ENCODE data around the gene TEX19. TPM values are rescaled to one million over a fixed set of nuclear protein-coding genes. Genes with fewer than 3 reads are reported as not detected.

TEX19 gene
- total RNA-seq, 1 experiment from 2014 or later, result not detected

DNA sequence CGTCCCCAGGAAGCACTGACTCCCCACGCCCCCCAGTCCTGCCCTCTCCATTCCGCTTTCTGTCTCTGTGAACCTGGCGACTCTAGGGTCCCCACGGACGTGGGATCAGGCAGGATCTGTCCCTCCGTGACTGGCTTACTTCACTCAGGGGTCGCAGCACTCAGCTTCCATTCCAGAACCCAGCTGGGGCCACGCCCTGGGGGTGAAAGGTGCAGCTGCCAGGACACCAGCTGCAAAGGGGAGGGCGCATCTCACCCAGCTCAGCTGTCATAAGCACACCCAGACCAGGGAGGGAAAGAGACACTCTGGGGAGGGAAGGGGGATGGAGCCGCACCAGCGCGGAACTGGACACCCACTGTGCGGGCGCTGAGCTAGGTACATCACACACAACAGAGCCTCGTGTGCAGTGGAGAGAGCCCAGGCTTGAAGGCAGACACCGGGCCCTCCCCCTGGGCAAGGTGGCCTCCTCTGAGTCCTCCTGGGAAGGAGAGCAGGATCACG, 40.6 kb downstream of the TEX19 start:
- H3K36me3 Mint-ChIP-seq (ENCODE audit: insufficient read depth, unreplicated experiment), result peaks cover 16% of the 10 kb centered on the region
- intact Hi-C loops (cut with micrococcal nuclease; ENCODE audit: unreplicated experiment), result no loop called here
- TF ChIP-seq, protein P1, sequence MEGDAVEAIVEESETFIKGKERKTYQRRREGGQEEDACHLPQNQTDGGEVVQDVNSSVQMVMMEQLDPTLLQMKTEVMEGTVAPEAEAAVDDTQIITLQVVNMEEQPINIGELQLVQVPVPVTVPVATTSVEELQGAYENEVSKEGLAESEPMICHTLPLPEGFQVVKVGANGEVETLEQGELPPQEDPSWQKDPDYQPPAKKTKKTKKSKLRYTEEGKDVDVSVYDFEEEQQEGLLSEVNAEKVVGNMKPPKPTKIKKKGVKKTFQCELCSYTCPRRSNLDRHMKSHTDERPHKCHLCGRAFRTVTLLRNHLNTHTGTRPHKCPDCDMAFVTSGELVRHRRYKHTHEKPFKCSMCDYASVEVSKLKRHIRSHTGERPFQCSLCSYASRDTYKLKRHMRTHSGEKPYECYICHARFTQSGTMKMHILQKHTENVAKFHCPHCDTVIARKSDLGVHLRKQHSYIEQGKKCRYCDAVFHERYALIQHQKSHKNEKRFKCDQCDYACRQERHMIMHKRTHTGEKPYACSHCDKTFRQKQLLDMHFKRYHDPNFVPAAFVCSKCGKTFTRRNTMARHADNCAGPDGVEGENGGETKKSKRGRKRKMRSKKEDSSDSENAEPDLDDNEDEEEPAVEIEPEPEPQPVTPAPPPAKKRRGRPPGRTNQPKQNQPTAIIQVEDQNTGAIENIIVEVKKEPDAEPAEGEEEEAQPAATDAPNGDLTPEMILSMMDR (IDR thresholded peaks at IDR 0.05; ENCODE audit: unreplicated experiment), result no peak
- no peaks in the 10 kb centered on the region for H3K9me3 Mint-ChIP-seq (ENCODE audit: low read depth, unreplicated experiment)
- no peak for DNase-seq
- CTCF ChIA-PET, result no interaction called here
- H3K4me3 Mint-ChIP-seq (ENCODE audit: low read depth, unreplicated experiment), result no peak overlapping the region
- H3K27ac Mint-ChIP-seq (ENCODE audit: unreplicated experiment), result no peak overlapping the region
- no TSS peak for BruUV-seq (replicated peaks)
- peaks cover 8% of the 10 kb centered on the region for H3K4me1 Mint-ChIP-seq (ENCODE audit: low read depth, unreplicated experiment)
- H3K27me3 Mint-ChIP-seq (ENCODE audit: unreplicated experiment), result no peaks in the 10 kb centered on the region

DNA sequence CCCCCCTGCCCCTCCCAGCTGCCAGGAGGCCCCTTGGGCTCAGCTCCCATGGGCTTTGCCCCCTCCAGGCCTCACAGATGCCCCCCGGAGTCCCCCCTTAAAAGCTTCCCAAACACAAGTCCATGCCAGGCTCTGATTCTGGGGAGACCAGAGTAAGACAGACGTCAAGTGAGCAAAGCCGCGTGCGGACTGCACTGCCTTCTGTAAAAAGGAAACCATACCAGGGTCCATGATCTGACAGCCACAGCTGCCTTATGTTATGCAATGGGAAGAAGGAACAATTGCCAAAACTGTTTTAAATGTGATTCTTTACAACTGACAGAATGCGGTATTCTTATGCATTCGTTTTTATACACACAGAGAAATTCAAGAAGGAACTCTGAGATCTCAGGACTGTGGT, 41.2 kb downstream of the TEX19 start:
- BruUV-seq (replicated peaks), result no TSS peak
- Mint-ChIP-seq H3K36me3 (ENCODE audit: insufficient read depth, unreplicated experiment) (peaks cover 16% of the 10 kb centered on the region), H3K27me3 (ENCODE audit: unreplicated experiment) (no peaks in the 10 kb centered on the region), H3K27ac (ENCODE audit: unreplicated experiment) (no peak overlapping the region), H3K4me3 (ENCODE audit: low read depth, unreplicated experiment) (no peak overlapping the region), H3K9me3 (ENCODE audit: low read depth, unreplicated experiment) (no peaks in the 10 kb centered on the region), H3K4me1 (ENCODE audit: low read depth, unreplicated experiment) (peaks cover 8% of the 10 kb centered on the region)
- intact Hi-C loops (cut with micrococcal nuclease; ENCODE audit: unreplicated experiment), result no loop called here
- DNase-seq, result no peak
- CTCF ChIA-PET, result no interaction called here
- TF ChIP-seq, protein P1 (IDR thresholded peaks at IDR 0.05; ENCODE audit: unreplicated experiment), result no peak

DNA sequence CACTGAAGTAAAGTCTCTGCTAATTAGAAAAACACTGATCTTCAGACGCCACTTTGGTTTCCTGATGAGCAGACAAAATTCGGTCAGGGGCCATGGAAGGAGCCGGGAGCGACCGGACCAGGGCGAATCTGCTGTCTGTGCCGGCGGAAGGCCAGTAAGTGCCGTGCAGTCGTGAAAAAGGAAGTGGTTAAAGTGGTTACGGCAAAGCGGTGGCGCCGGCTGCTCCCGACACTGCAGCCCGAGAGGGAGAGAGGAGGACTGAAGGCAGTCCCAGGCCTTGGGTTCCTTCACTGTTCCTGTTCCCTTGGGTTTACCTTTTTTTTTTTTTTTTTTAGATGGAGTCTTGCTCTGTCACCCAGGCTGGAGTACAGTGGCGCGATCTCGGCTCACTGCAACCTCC, 41.8 kb downstream of the TEX19 start:
- Mint-ChIP-seq H3K4me3 (ENCODE audit: low read depth, unreplicated experiment) (no peak overlapping the region), H3K36me3 (ENCODE audit: insufficient read depth, unreplicated experiment) (peaks cover 16% of the 10 kb centered on the region), H3K27ac (ENCODE audit: unreplicated experiment) (no peak overlapping the region), H3K9me3 (ENCODE audit: low read depth, unreplicated experiment) (no peaks in the 10 kb centered on the region), H3K27me3 (ENCODE audit: unreplicated experiment) (no peaks in the 10 kb centered on the region), H3K4me1 (ENCODE audit: low read depth, unreplicated experiment) (peaks cover 8% of the 10 kb centered on the region)
- TF ChIP-seq, protein P1 (IDR thresholded peaks at IDR 0.05; ENCODE audit: unreplicated experiment), result no peak
- CTCF ChIA-PET, result interaction anchor here (0.7 kb wide), 1 partner anchor 144 kb away, joined by 5 read pairs; no protein-coding TSS in a partner anchor
- no TSS peak for BruUV-seq (replicated peaks)
- intact Hi-C loops (cut with micrococcal nuclease; ENCODE audit: unreplicated experiment), result no loop called here
- DNase-seq, result no peak

DNA sequence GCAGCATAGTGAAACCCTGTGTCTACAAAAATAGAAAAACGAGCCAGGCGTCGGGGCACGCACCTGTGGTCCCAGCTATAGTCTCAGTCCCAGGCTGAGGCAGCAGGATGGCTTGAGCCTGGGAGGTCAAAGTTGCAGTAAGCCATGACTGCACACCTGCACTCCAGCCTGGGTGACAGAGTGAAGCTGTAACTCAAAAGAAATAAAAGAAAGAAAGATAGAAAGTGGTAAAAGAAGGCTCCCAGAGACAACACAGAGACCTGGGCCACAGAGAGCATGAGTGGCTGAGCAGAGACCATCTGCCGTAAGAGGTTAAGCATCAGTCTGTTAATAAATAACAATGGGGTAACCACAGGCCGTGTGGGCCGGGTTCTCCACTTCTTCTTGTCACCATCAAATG, 43.8 kb downstream of the TEX19 start:
- Mint-ChIP-seq H3K27me3 (ENCODE audit: unreplicated experiment) (no peaks in the 10 kb centered on the region), H3K4me3 (ENCODE audit: low read depth, unreplicated experiment) (no peak overlapping the region), H3K9me3 (ENCODE audit: low read depth, unreplicated experiment) (no peaks in the 10 kb centered on the region), H3K27ac (ENCODE audit: unreplicated experiment) (no peak overlapping the region), H3K36me3 (ENCODE audit: insufficient read depth, unreplicated experiment) (peaks cover 16% of the 10 kb centered on the region), H3K4me1 (ENCODE audit: low read depth, unreplicated experiment) (peaks cover 8% of the 10 kb centered on the region)
- DNase-seq, result no peak
- TF ChIP-seq, protein P1 (IDR thresholded peaks at IDR 0.05; ENCODE audit: unreplicated experiment), result no peak
- BruUV-seq (replicated peaks), result no TSS peak
- intact Hi-C loops (cut with micrococcal nuclease; ENCODE audit: unreplicated experiment), result no loop called here
- CTCF ChIA-PET, result no interaction called here

Data from Calu3 (cell line).